ENCODE data around the gene OR6C74. TPM values are rescaled to one million over a fixed set of nuclear protein-coding genes. Genes with fewer than 3 reads are reported as not detected.

Gene OR6C74
- total RNA-seq (2021; ENCODE audit: unreplicated experiment) (not detected), Bru-seq, nascent RNA (not detected), BruChase-seq, experiment 1, labeled RNA remaining after a 6-hour chase (not detected), BruChase-seq, experiment 2, labeled RNA remaining after a 2-hour chase (not detected)
- not detected in 2 replicates for polyA plus RNA-seq (2012)
- long read RNA-seq = 0 reads

DNA sequence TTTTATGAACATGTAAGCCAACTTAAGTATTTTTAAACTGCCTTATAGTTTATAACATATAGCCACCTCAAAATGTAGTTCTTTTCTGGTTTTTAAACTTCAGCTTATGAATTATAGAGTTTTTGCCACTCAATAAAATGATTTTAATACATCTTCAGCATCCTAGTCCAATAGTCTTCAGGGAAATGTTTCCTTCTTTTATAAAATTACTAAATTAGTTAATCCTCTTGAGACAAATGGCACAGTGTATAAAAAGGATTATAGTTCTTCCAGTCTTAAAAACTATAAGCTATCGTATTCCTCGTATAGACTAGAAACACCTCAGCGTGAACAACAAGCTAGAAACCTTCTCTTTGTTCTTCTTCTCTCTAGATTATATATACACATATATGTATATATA, at the start of gene OR6C74:
OR6C74 (plus strand) TSS at position 301 of the 400 bp plus-strand sequence. CDS start 2,679 bp downstream, outside the sequence.
- no peaks in the 10 kb centered on the region for H3K79me2 ChIP-seq (ENCODE audit: insufficient read depth, low read length)
- H3K36me3 ChIP-seq (ENCODE audit: control insufficient read depth in 1 of 2, insufficient read depth in 2 of 2, low read length in 2 of 2) = no peaks in the 10 kb centered on the region
- DNase-seq (ENCODE audit: low read depth, low spot score) (no peak), ATAC-seq (no peak)
- intact Hi-C loops (cut with micrococcal nuclease) = no loop called here
- H3K9me3 ChIP-seq (ENCODE audit: control insufficient read depth in 1 of 2, insufficient read depth in 1 of 2, low read depth in 1 of 2, low read length in 2 of 2) = no peaks in the 10 kb centered on the region
- POLR2A ChIA-PET = no interaction called here
- H3K9me2 ChIP-seq (ENCODE audit: insufficient read depth) = no peaks in the 10 kb centered on the region
- H2AFZ ChIP-seq (ENCODE audit: low read depth, low read length, poor library complexity, severe bottlenecking) = no peak within 1 kb of the TSS
- H4K20me1 ChIP-seq (ENCODE audit: insufficient read depth) = no peaks in the 10 kb centered on the region
- H3K27ac ChIP-seq (ENCODE audit: low read depth, low read length) = no peak within 1 kb of the TSS
- no peak within 1 kb of the TSS for H3K4me3 ChIP-seq (replicated peaks in 1 of 2; ENCODE audit: low read depth in 1 of 2, low read length in 2 of 2)
- TF ChIP-seq ZNF274 (IDR thresholded peaks at IDR 0.05; ENCODE audit: low read depth, low read length) = no peak
- TF ChIP-seq, protein P1, sequence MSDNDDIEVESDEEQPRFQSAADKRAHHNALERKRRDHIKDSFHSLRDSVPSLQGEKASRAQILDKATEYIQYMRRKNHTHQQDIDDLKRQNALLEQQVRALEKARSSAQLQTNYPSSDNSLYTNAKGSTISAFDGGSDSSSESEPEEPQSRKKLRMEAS (IDR thresholded peaks at IDR 0.05) = no peak
- no peak for TF ChIP-seq POLR2AphosphoS5 (IDR thresholded peaks at IDR 0.05; ENCODE audit: low read depth, low read length)
- TF ChIP-seq YY1 (IDR thresholded peaks at IDR 0.05; ENCODE audit: extremely low read depth, insufficient replicate concordance, low read depth, low read length) = no peak
- TF ChIP-seq POLR2A (IDR thresholded peaks at IDR 0.05; ENCODE audit: borderline replicate concordance, extremely low read depth, insufficient read depth, insufficient read length) = no peak
- TF ChIP-seq, protein P2, sequence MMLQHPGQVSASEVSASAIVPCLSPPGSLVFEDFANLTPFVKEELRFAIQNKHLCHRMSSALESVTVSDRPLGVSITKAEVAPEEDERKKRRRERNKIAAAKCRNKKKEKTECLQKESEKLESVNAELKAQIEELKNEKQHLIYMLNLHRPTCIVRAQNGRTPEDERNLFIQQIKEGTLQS (IDR thresholded peaks at IDR 0.05) = no peak
- TF ChIP-seq EZH2phosphoT487 (IDR thresholded peaks at IDR 0.05; ENCODE audit: borderline replicate concordance) = no peak
- TF ChIP-seq SP1 (IDR thresholded peaks at IDR 0.05; ENCODE audit: low read depth) = no peak
- no peak for TF ChIP-seq FOSL1 (IDR thresholded peaks at IDR 0.05; ENCODE audit: low read depth)
- TF ChIP-seq CEBPB (IDR thresholded peaks at IDR 0.05; ENCODE audit: low read depth) = no peak
- no peak for TF ChIP-seq SRF (IDR thresholded peaks at IDR 0.05; ENCODE audit: low read depth)
- no peak for TF ChIP-seq CBX3 (IDR thresholded peaks at IDR 0.05; ENCODE audit: low read depth)
- no peak for TF ChIP-seq EGR1 (IDR thresholded peaks at IDR 0.05; ENCODE audit: low read depth)
- TF ChIP-seq SIN3A (IDR thresholded peaks at IDR 0.05; ENCODE audit: low read depth) = no peak
- TF ChIP-seq, protein P3, sequence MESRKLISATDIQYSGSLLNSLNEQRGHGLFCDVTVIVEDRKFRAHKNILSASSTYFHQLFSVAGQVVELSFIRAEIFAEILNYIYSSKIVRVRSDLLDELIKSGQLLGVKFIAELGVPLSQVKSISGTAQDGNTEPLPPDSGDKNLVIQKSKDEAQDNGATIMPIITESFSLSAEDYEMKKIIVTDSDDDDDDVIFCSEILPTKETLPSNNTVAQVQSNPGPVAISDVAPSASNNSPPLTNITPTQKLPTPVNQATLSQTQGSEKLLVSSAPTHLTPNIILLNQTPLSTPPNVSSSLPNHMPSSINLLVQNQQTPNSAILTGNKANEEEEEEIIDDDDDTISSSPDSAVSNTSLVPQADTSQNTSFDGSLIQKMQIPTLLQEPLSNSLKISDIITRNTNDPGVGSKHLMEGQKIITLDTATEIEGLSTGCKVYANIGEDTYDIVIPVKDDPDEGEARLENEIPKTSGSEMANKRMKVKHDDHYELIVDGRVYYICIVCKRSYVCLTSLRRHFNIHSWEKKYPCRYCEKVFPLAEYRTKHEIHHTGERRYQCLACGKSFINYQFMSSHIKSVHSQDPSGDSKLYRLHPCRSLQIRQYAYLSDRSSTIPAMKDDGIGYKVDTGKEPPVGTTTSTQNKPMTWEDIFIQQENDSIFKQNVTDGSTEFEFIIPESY (IDR thresholded peaks at IDR 0.05; ENCODE audit: extremely low read depth, insufficient replicate concordance, low read length) = no peak
- TF ChIP-seq RAD21 (IDR thresholded peaks at IDR 0.05; ENCODE audit: low read depth) = no peak
- CTCF ChIA-PET = no interaction called here
- H3K4me2 ChIP-seq (ENCODE audit: low read length) = no peak within 1 kb of the TSS
- H3K9ac ChIP-seq (ENCODE audit: low read length) = no peak within 1 kb of the TSS
- BruUV-seq (replicated peaks) = no TSS peak
- H3K27me3 ChIP-seq (ENCODE audit: insufficient read depth, low read length) = peaks cover 18% of the 10 kb centered on the region
- H3K4me1 ChIP-seq (ENCODE audit: control insufficient read depth in 1 of 2, insufficient read depth in 2 of 2, low read length in 2 of 2) = no peaks in the 10 kb centered on the region
- RAD21 ChIA-PET (ENCODE audit: low non-redundant PET in 1 of 2, low total read pairs in 2 of 2, uncharacterized antibody in 2 of 2, unreplicated experiment in 2 of 2) = no interaction called here
